HepG2 (cell line): ENCODE data around the gene CYSRT1. TPM values are rescaled to one million over a fixed set of nuclear protein-coding genes. Genes with fewer than 3 reads are reported as not detected.

Experiments used
- CSRNP1 ChIP-seq: sonication (generic); formaldehyde crosslinking; IDR thresholded peaks from 2 replicates; pipeline ENCODE4 v1.8.1; 2023; ENCODE audit warnings: mild to moderate bottlenecking, missing genetic modification reagents
- GATAD2A ChIP-seq: IDR thresholded peaks from 2 replicates; pipeline ENCODE4 v1.6.1; 2016
- HNRNPH1 ChIP-seq: fragments of 200-400 bp; formaldehyde crosslinking; optimal IDR thresholded peaks from 2 replicates; pipeline ENCODE3; 2017; ENCODE audit warnings: mild to moderate bottlenecking, low read depth, low read length
- KLF6 ChIP-seq: IDR thresholded peaks from 2 replicates; pipeline ENCODE4 v1.8.0; 2016; ENCODE audit warnings: missing biosample characterization, missing genetic modification reagents
- MZF1 ChIP-seq: sonication (generic); formaldehyde crosslinking; IDR thresholded peaks from 2 replicates; pipeline ENCODE4 v1.8.1; 2023; ENCODE audit warnings: mild to moderate bottlenecking, missing genetic modification reagents, borderline replicate concordance
- NFIB ChIP-seq: sonication (generic); formaldehyde crosslinking; IDR thresholded peaks from 2 replicates; pipeline ENCODE4 v1.9.0; 2021; ENCODE audit warnings: missing genetic modification reagents, mild to moderate bottlenecking, borderline replicate concordance
- RBFOX2 ChIP-seq: fragments of 200-400 bp; formaldehyde crosslinking; IDR thresholded peaks from 2 replicates; pipeline ENCODE4 v1.6.1; 2017; ENCODE audit warnings: low read depth, mild to moderate bottlenecking, low read length
- SAP130 ChIP-seq: IDR thresholded peaks from 2 replicates; pipeline ENCODE4 v1.6.1; 2016; ENCODE audit warnings: low read depth
- SP2 ChIP-seq: sonication (generic); formaldehyde crosslinking; IDR thresholded peaks from 2 replicates; pipeline ENCODE4 v1.5.1; 2020; ENCODE audit warnings: mild to moderate bottlenecking, missing genetic modification reagents
- SRSF9 ChIP-seq: fragments of 200-400 bp; formaldehyde crosslinking; IDR thresholded peaks from 2 replicates; pipeline ENCODE4 v1.6.1; 2018; ENCODE audit warnings: borderline replicate concordance, mild to moderate bottlenecking, low read depth, low read length; ENCODE audit not compliant: insufficient read depth, poor library complexity, severe bottlenecking
- ZNF121 ChIP-seq: sonication (generic); formaldehyde crosslinking; IDR thresholded peaks from 2 replicates; pipeline ENCODE4 v1.5.0; 2020; ENCODE audit warnings: mild to moderate bottlenecking, missing genetic modification reagents
- ZNF749 ChIP-seq: sonication (generic); formaldehyde crosslinking; IDR thresholded peaks from 2 replicates; pipeline ENCODE4 v1.8.0; 2022; ENCODE audit warnings: mild to moderate bottlenecking, missing genetic modification reagents, moderate library complexity, borderline replicate concordance
- ZNF841 ChIP-seq: sonication (generic); formaldehyde crosslinking; IDR thresholded peaks from 2 replicates; pipeline ENCODE4 v1.8.1; 2023; ENCODE audit warnings: missing genetic modification reagents, borderline replicate concordance
- polyA plus RNA-seq, 8 experiments: library from polyadenylated mRNA; depleted of rRNA in 3 of 8; stranded (reverse) in 7 of 8; unstranded in 1 of 8; fragments of >200 nt; fragmentation: Illumina TruSeq in 4 of 8; extraction: Trizol in 4 of 8; gene quantifications; 2 replicates each; pipeline versions ENCODE4 v1.2.1 to v1.2.3, GENCODE V29; 2011 to 2016; ENCODE audit warnings: low read depth in 4 of 8, missing spikeins in 1 of 8, mixed read lengths in 1 of 8; ENCODE audit not compliant: insufficient read depth in 1 of 8
- total RNA-seq, 5 experiments: library from RNA; depleted of rRNA; stranded (reverse); fragments of >200 nt; fragmentation: Illumina TruSeq; extraction: Trizol; gene quantifications; 2 replicates each; pipeline ENCODE4 v1.2.3, GENCODE V29; 2016; ENCODE audit warnings: low read depth in 1 of 5
- TF ChIP-seq, protein P1 (sequence below): sonication (generic); formaldehyde crosslinking; IDR thresholded peaks from 2 replicates; pipeline ENCODE4 v1.5.1; 2020; ENCODE audit warnings: missing genetic modification reagents, mild to moderate bottlenecking, borderline replicate concordance
- TF ChIP-seq, protein P2 (sequence below): sonication (generic); formaldehyde crosslinking; IDR thresholded peaks from 2 replicates; pipeline ENCODE4 v1.4.0; 2020; ENCODE audit warnings: missing genetic modification reagents, borderline replicate concordance
- TF ChIP-seq, protein P3 (sequence below): sonication (generic); formaldehyde crosslinking; IDR thresholded peaks from 2 replicates; pipeline ENCODE4 v1.8.1; 2023; ENCODE audit warnings: mild to moderate bottlenecking, moderate library complexity, missing genetic modification reagents
- TF ChIP-seq, protein P4 (sequence below): sonication (generic); formaldehyde crosslinking; IDR thresholded peaks from 2 replicates; pipeline ENCODE4 v1.8.0; 2022; ENCODE audit warnings: missing genetic modification reagents, mild to moderate bottlenecking, inconsistent platforms, borderline replicate concordance

Gene CYSRT1
- total and polyA plus RNA-seq, 2 of the 13 experiments (the other 11 are each of a cell fraction or from before 2014, with no cell fraction given) = 1.5 to 2.1 TPM

- TF ChIP-seq, protein P1, sequence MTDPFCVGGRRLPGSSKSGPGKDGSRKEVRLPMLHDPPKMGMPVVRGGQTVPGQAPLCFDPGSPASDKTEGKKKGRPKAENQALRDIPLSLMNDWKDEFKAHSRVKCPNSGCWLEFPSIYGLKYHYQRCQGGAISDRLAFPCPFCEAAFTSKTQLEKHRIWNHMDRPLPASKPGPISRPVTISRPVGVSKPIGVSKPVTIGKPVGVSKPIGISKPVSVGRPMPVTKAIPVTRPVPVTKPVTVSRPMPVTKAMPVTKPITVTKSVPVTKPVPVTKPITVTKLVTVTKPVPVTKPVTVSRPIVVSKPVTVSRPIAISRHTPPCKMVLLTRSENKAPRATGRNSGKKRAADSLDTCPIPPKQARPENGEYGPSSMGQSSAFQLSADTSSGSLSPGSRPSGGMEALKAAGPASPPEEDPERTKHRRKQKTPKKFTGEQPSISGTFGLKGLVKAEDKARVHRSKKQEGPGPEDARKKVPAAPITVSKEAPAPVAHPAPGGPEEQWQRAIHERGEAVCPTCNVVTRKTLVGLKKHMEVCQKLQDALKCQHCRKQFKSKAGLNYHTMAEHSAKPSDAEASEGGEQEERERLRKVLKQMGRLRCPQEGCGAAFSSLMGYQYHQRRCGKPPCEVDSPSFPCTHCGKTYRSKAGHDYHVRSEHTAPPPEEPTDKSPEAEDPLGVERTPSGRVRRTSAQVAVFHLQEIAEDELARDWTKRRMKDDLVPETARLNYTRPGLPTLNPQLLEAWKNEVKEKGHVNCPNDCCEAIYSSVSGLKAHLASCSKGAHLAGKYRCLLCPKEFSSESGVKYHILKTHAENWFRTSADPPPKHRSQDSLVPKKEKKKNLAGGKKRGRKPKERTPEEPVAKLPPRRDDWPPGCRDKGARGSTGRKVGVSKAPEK (CRISPR knock-in tag) = no peak
- TF ChIP-seq ZNF121 (CRISPR knock-in tag) = no peak
- peak; percentile 68; the same call in 1 of the 2 replicates for TF ChIP-seq KLF6 (CRISPR knock-in tag)
- TF ChIP-seq RBFOX2 = peak; percentile 98
- TF ChIP-seq, protein P2, sequence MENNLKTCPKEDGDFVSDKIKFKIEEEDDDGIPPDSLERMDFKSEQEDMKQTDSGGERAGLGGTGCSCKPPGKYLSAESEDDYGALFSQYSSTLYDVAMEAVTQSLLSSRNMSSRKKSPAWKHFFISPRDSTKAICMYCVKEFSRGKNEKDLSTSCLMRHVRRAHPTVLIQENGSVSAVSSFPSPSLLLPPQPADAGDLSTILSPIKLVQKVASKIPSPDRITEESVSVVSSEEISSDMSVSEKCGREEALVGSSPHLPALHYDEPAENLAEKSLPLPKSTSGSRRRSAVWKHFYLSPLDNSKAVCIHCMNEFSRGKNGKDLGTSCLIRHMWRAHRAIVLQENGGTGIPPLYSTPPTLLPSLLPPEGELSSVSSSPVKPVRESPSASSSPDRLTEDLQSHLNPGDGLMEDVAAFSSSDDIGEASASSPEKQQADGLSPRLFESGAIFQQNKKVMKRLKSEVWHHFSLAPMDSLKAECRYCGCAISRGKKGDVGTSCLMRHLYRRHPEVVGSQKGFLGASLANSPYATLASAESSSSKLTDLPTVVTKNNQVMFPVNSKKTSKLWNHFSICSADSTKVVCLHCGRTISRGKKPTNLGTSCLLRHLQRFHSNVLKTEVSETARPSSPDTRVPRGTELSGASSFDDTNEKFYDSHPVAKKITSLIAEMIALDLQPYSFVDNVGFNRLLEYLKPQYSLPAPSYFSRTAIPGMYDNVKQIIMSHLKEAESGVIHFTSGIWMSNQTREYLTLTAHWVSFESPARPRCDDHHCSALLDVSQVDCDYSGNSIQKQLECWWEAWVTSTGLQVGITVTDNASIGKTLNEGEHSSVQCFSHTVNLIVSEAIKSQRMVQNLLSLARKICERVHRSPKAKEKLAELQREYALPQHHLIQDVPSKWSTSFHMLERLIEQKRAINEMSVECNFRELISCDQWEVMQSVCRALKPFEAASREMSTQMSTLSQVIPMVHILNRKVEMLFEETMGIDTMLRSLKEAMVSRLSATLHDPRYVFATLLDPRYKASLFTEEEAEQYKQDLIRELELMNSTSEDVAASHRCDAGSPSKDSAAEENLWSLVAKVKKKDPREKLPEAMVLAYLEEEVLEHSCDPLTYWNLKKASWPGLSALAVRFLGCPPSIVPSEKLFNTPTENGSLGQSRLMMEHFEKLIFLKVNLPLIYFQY (CRISPR knock-in tag) = 0 out of 2 replicates have a peak, but pooled peaks have one; percentile 20
- no peak; the same call in 1 of the 2 replicates for TF ChIP-seq MZF1 (CRISPR knock-in tag)
- no peak for TF ChIP-seq SRSF9
- TF ChIP-seq, protein P3, sequence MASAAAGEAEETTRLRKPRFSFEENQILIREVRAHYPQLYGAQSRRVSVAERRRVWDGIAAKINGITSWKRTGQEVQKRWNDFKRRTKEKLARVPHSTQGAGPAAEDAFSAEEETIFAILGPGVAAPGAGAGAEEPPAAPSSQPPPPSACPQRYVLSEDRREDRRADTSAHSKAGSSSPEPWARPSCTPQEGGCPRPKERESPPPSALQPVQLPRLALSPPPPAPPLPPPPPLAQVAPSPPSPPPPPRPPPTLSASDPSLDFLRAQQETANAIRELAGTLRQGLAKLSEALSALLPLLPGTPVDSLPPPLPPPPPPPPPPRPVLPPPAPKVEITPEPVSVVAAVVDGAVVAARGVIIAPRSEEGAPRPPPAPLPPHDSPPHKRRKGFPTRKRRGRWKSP (CRISPR knock-in tag) = peak; percentile 62
- no peak for TF ChIP-seq NFIB (CRISPR knock-in tag)
- TF ChIP-seq HNRNPH1 = no peak
- TF ChIP-seq SP2 = peak; percentile 96
- TF ChIP-seq ZNF841 (CRISPR knock-in tag) = no peak
- TF ChIP-seq, protein P4, sequence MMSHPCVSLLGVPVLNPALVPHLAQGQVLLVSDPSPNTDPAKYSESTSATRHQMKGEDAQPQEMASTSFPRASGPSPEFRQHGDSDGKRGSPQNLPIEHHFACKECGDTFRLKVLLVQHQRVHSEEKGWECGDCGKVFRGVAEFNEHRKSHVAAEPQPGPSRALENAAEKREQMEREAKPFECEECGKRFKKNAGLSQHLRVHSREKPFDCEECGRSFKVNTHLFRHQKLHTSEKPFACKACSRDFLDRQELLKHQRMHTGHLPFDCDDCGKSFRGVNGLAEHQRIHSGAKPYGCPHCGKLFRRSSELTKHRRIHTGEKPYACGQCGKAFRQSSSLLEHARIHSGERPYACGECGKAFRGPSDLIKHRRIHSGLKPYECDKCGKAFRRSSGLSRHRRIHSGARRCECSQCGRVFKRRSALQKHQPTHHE = no peak
- TF ChIP-seq CSRNP1 (CRISPR knock-in tag) = peak; percentile 87
- peak; percentile 99 for TF ChIP-seq SAP130 (CRISPR knock-in tag)
- TF ChIP-seq ZNF749 (CRISPR knock-in tag) = 0 out of 2 replicates have a peak, but pooled peaks have one; percentile 59
- TF ChIP-seq GATAD2A = peak; percentile 80
Measured at GRCh38 chr9:137200311-137201204, 24.4 kb upstream of the CYSRT1 start, which contains the start of gene TPRN (continued).
